HL-60 (cell line): ENCODE results near the gene MPZL3.

ENCODE experiments used
- DNase-seq, 2 experiments: peaks; one replicate each; pipeline ENCODE4 v3.0.0-alpha.2; 2010 to 2020; ENCODE audit warnings: low read depth in 1 of 2, low spot score in 1 of 2
- H3K27ac ChIP-seq: fragments of 250-450 bp; sonication (Bioruptor Pico); replicated peaks from 2 replicates; pipeline ENCODE4 v1.5.1; 2020; ENCODE audit warnings: mild to moderate bottlenecking, moderate library complexity
- H3K27me3 ChIP-seq: fragments of 250-450 bp; sonication (Bioruptor Pico); 2 replicates; pipeline ENCODE4 v1.5.1; 2021; ENCODE audit warnings: mild to moderate bottlenecking, moderate library complexity; ENCODE audit not compliant: insufficient read depth, poor library complexity, severe bottlenecking
- H3K4me3 ChIP-seq: replicated peaks from 2 replicates; pipeline ENCODE4 v1.5.1; 2011; ENCODE audit warnings: mild to moderate bottlenecking, control low read depth, low read length; ENCODE audit not compliant: insufficient read depth
- GABPA ChIP-seq: IDR thresholded peaks from 2 replicates; pipeline ENCODE4 v1.6.1; 2012; ENCODE audit warnings: low read depth
- POLR2AphosphoS5 ChIP-seq: IDR thresholded peaks from 2 replicates; pipeline ENCODE4 v1.6.1; 2012; ENCODE audit warnings: low read depth
- REST ChIP-seq: IDR thresholded peaks from 2 replicates; pipeline ENCODE4 v1.6.1; 2012; ENCODE audit warnings: low read depth; ENCODE audit not compliant: insufficient replicate concordance
- SPI1 ChIP-seq: IDR thresholded peaks from 2 replicates; pipeline ENCODE4 v1.6.1; 2012; ENCODE audit warnings: low read depth, mild to moderate bottlenecking, borderline replicate concordance
- TF ChIP-seq, protein P1 (sequence below): IDR thresholded peaks from one replicate; pipeline ENCODE4 v1.5.1; 2011; ENCODE audit warnings: low read length, control low read depth, inconsistent platforms; ENCODE audit not compliant: insufficient read depth

Gene MPZL3

DNA sequence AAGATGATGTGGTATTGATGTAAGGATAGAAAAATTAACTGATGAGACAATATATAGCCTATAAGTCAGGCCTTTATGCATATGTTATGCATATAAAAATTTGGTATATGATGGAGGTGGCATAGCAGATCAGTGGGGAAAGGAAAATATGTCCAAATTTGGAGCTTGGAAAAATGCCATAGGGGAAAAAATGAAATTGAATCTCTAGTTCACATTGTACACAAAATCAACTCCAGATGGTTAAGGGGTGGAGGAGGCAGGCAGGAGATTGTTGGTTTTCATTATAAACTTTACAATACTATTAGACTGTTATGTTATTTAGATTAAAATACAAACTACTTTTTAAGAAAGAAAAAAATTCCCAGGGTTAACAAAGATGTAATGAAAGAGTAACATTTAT, 37.2 kb upstream of the MPZL3 start:
- no peak for DNase-seq
- Histone ChIP-seq H3K27ac (no peak overlapping the region), H3K27me3 (no peaks in the 10 kb centered on the region), H3K4me3 (no peak overlapping the region)
- TF ChIP-seq SPI1 (no peak), REST (no peak), GABPA (no peak), POLR2AphosphoS5 (no peak)
- TF ChIP-seq, protein P1, sequence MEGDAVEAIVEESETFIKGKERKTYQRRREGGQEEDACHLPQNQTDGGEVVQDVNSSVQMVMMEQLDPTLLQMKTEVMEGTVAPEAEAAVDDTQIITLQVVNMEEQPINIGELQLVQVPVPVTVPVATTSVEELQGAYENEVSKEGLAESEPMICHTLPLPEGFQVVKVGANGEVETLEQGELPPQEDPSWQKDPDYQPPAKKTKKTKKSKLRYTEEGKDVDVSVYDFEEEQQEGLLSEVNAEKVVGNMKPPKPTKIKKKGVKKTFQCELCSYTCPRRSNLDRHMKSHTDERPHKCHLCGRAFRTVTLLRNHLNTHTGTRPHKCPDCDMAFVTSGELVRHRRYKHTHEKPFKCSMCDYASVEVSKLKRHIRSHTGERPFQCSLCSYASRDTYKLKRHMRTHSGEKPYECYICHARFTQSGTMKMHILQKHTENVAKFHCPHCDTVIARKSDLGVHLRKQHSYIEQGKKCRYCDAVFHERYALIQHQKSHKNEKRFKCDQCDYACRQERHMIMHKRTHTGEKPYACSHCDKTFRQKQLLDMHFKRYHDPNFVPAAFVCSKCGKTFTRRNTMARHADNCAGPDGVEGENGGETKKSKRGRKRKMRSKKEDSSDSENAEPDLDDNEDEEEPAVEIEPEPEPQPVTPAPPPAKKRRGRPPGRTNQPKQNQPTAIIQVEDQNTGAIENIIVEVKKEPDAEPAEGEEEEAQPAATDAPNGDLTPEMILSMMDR: no peak

GRCh38 chr11:118287006-118287405, 34.8 kb upstream of the MPZL3 start:
- Histone ChIP-seq H3K27ac (no peak overlapping the region), H3K27me3 (no peaks in the 10 kb centered on the region), H3K4me3 (no peak overlapping the region)
- no peak for DNase-seq
- TF ChIP-seq REST (no peak), POLR2AphosphoS5 (no peak), GABPA (no peak), SPI1 (no peak)
- TF ChIP-seq, protein P1: no peak

DNA sequence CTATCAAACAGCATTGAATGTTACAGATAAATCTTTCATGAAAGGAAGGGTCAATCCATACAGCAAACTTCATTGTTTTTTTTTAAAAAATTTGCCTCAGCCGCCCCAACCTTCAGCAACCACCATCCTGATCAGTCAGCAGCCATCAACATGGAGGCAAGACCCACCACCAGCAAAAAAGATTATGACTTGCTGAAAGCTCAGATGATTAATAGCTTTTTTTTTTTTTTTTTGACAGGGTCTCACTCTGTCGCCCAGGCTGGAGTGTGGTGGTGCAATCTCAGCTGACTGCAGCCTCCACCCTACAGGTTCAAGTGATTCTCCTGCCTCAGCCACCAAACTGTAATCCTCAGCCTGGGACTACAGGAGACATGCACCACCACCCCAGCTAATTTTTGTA, 34.4 kb upstream of the MPZL3 start:
- TF ChIP-seq POLR2AphosphoS5: no peak
- TF ChIP-seq, protein P1: no peak
- Histone ChIP-seq H3K4me3 (no peak overlapping the region), H3K27ac (no peak overlapping the region), H3K27me3 (no peaks in the 10 kb centered on the region)
- no peak for DNase-seq

GRCh38 chr11:118283756-118284350, 31.7 kb upstream of the MPZL3 start:
- no peaks in the 10 kb centered on the region for H3K27me3 ChIP-seq
- no peak for DNase-seq
- TF ChIP-seq REST (no peak), POLR2AphosphoS5 (no peak), SPI1 (no peak)

More at GRCh38 chr11:118283756-118284350, 31.7 kb upstream of the MPZL3 start:
- H3K27ac ChIP-seq: no peak overlapping the region
- no peak overlapping the region for H3K4me3 ChIP-seq
